IPS-18c (cell line): ENCODE measurements around the gene HERC2.
"Not testable (repeated sequence)": the region's sequence is repeated elsewhere in the genome, so short reads cannot be mapped to it uniquely, and the experiment has no call there.

Experiments
- H3K4me3 ChIP-seq: 2 replicates; pipeline ENCODE4 v1.7.0; 2013; ENCODE audit warnings: low read depth, mild to moderate bottlenecking, low read length, moderate library complexity; ENCODE audit not compliant: insufficient read depth
- H3K9me3 ChIP-seq: one replicate; pipeline ENCODE4 v1.6.1; 2013; ENCODE audit warnings: mild to moderate bottlenecking, low read length, moderate library complexity; ENCODE audit not compliant: control insufficient read depth, insufficient read depth

The HERC2 gene

GRCh38 chr15:28322129-28322588, at the start of gene HERC2:
TSS of gene HERC2 (minus strand) at chr15:28322179. CDS start at chr15:28321433, 746 bp downstream.
- H3K4me3 ChIP-seq, H3K9me3 ChIP-seq: not testable (repeated sequence)

GRCh38 chr15:28365502-28365901, 43.5 kb upstream of the HERC2 start:
- not testable (repeated sequence) for H3K9me3 ChIP-seq, H3K4me3 ChIP-seq

- H3K9me3 ChIP-seq, H3K4me3 ChIP-seq: not testable (repeated sequence)
These were observed 36.0 kb upstream of the HERC2 start, which contains the start of gene GOLGA6L24 for GRCh38 chr15:28357984-28358383. TSS of gene GOLGA6L24 (minus strand) at chr15:28358084. CDS start at chr15:28358023, 61 bp downstream.

- H3K9me3 ChIP-seq, H3K4me3 ChIP-seq: not testable (repeated sequence)
These were observed 461 bp downstream of the HERC2 start for GRCh38 chr15:28321358-28322078.

- H3K9me3 ChIP-seq, H3K4me3 ChIP-seq: not testable (repeated sequence)
These were observed 2.3 kb downstream of the HERC2 start for GRCh38 chr15:28319725-28320124.

GRCh38 chr15:28318828-28319227, 3.2 kb downstream of the HERC2 start:
- H3K4me3 ChIP-seq, H3K9me3 ChIP-seq: not testable (repeated sequence)

GRCh38 chr15:28318122-28318521, 3.9 kb downstream of the HERC2 start:
- not testable (repeated sequence) for H3K4me3 ChIP-seq, H3K9me3 ChIP-seq

GRCh38 chr15:28316958-28317357, 5.0 kb downstream of the HERC2 start:
- H3K4me3 ChIP-seq = not testable (repeated sequence)

GRCh38 chr15:28310454-28310853, 11.5 kb downstream of the HERC2 start:
- not testable (repeated sequence) for H3K4me3 ChIP-seq, H3K9me3 ChIP-seq

More at GRCh38 chr15:28316958-28317357, 5.0 kb downstream of the HERC2 start:
- H3K9me3 ChIP-seq = not testable (repeated sequence)

- H3K9me3 ChIP-seq, H3K4me3 ChIP-seq: not testable (repeated sequence)
These were observed 13.3 kb downstream of the HERC2 start for GRCh38 chr15:28308718-28309117.

- not testable (repeated sequence) for H3K9me3 ChIP-seq, H3K4me3 ChIP-seq
These were observed 16.3 kb downstream of the HERC2 start for GRCh38 chr15:28305700-28306099.

- H3K9me3 ChIP-seq, H3K4me3 ChIP-seq: not testable (repeated sequence)
These were observed 24.5 kb downstream of the HERC2 start for GRCh38 chr15:28297434-28297833.

- not testable (repeated sequence) for H3K4me3 ChIP-seq, H3K9me3 ChIP-seq
These were observed 25.2 kb downstream of the HERC2 start for GRCh38 chr15:28296814-28297213.

GRCh38 chr15:28295009-28295563, 26.9 kb downstream of the HERC2 start:
- not testable (repeated sequence) for H3K4me3 ChIP-seq, H3K9me3 ChIP-seq

- H3K4me3 ChIP-seq, H3K9me3 ChIP-seq: not testable (repeated sequence)
These were observed 27.4 kb downstream of the HERC2 start for GRCh38 chr15:28294560-28294959.

GRCh38 chr15:28289694-28290463, 32.1 kb downstream of the HERC2 start:
- H3K9me3 ChIP-seq = peaks cover 5% of the 10 kb centered on the region
- H3K4me3 ChIP-seq = no peak overlapping the region

- H3K4me3 ChIP-seq = not testable (repeated sequence)
These were observed 32.9 kb downstream of the HERC2 start for GRCh38 chr15:28288830-28289693.

More at GRCh38 chr15:28288830-28289693, 32.9 kb downstream of the HERC2 start:
- H3K9me3 ChIP-seq = not testable (repeated sequence)
